NCI-H748 (cell line): ENCODE results near the gene GATB.

ENCODE experiments used
- DNase-seq: peaks from one replicate; lab custom pipeline; 2025; ENCODE audit not compliant: unreplicated experiment; lab: John Stamatoyannopoulos, UW

The GATB gene

DNA sequence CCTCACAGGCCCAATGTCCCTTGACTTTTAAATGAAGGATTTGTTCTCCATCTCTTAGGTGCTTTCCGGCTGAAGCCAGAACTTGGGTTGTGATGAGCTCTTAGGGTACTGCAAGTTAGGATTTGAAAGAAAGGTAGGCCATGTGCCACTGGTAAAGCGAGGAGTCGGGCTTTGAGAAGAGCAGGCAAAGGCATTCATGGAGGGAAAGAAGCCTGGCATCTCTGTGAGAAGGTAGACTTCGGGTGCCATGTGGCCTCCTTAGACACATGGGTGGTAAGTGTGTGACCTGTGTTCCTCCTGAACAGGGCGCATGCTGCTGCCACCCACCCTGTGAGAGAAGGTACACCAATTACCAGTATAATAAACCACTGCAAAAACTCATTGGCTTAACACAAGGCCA lies 102.9 kb downstream of the GATB start:
- no peak for DNase-seq

- DNase-seq, result no peak
These were observed 104.7 kb downstream of the GATB start for GRCh38 chr4:151656058-151656457.

DNA sequence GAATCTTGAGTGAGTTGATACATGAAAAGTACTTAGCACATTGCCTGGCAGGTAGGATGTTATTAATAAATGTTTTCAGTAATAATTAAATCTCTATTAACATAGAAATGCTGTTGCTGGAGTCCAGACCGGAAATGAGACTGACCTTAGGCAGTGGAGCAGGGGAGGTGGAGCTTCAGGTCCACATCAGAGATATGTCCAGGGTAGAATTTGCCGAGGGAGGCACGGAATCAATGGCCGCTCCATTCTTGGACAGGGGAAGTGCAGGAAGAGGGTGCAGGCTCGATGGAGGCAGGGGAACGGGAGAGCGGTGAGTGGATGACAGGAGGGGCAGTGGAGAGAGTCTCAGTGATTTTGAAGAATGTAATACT lies 107.3 kb downstream of the GATB start:
- no peak for DNase-seq

DNA sequence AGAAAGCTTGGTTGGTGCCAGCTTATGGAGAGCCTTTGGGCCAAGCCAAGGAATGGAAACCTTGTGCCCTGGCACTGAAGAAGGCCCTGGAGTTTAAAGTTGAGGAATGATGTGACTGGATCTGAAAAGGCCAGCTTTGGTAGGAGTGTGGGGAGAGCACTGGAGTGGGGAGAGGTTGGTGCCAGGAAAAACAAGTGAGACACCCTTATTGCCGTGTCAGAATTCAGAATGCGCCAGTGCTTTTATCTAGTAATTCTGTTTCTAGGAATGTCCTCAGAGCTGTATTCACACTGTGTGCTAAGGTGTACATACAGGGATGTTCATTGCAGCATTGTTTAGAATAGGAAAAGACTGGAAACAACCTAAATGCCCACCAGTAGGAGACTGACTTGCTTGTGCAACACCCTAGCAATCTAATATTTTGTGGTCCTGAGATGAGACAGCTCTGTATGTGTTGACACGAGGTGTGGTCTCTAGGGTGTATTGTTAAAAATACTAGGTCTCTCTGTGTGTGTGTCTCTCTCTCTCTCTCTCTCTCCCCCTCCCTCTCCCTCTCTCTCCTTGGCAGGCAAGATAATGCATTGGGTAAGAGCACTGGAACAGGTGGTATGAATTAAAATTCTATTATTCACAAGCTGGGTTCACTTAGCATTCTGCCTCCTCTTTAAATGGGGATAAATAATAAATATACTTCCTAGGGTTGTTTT lies 107.8 kb downstream of the GATB start:
- DNase-seq, result no peak

- DNase-seq, result no peak
These were observed 109.3 kb downstream of the GATB start for GRCh38 chr4:151651496-151651895.

- no peak for DNase-seq
These were observed 111.3 kb downstream of the GATB start for GRCh38 chr4:151649479-151649878.

- DNase-seq, result no peak
These were observed 114.5 kb downstream of the GATB start for GRCh38 chr4:151646322-151646721.

- peak; percentile 55 for DNase-seq
These were observed 116.2 kb downstream of the GATB start for GRCh38 chr4:151644622-151645021.

GRCh38 chr4:151643564-151643963 lies 117.2 kb downstream of the GATB start:
- no peak for DNase-seq

GRCh38 chr4:151641983-151642382 lies 118.8 kb downstream of the GATB start:
- no peak for DNase-seq

DNA sequence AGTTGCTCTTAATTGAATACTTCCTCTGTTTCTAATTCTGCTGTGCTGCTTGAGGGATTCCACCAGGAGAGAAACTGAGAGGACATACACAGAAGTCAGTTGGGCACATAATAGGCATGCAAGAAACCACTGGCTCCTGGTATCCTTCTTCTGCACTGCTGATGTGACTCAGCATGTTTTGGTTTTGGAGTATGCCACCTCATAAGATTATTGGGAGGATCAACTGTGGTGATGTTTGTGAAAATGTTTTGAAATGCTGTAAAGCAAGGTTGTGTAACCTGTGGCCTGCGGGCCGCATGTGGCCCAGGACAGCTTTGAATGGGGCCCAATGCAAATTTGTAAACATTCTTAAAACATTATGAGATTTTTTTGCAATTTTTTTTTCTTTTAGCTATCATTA lies 119.6 kb downstream of the GATB start:
- DNase-seq, result no peak

GRCh38 chr4:151640381-151640780 lies 120.4 kb downstream of the GATB start:
- DNase-seq, result no peak

GRCh38 chr4:151638295-151638858 lies 122.4 kb downstream of the GATB start:
- no peak for DNase-seq

GRCh38 chr4:151631349-151631748 lies 129.5 kb downstream of the GATB start:
- DNase-seq, result no peak

DNA sequence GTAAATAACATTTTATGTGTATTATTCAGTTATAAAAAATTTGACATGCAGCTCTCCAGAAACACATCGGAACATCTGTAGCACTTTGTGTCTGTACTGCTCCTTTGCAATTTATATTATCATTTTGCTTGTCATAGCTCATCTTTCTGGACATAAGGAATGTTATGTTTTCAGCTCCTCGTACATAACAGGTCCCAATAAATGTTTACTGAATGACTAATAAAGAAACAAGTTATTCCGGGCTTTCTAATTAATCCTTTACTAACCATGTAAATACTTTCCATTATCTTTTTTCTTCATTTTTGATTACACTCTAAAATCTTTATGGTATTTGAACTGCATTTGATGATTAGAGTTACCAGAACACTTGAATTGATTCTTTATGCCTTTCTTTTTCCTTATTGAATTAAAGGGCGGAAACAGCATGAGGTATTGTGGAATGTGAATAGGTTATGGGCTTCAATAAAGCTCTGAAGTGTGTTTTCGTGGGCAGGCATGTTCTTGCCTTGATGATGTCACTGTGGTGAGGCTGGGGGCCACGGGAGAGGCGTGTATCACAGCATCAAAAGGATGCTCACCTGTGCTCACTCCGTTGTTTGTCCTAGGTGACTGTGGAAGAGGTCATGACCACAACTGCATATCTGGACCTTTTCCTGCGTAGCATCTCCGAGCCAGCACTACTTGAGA lies 131.6 kb downstream of the GATB start:
- DNase-seq, result no peak

GRCh38 chr4:151628001-151628608 lies 132.7 kb downstream of the GATB start:
- no peak for DNase-seq

DNA sequence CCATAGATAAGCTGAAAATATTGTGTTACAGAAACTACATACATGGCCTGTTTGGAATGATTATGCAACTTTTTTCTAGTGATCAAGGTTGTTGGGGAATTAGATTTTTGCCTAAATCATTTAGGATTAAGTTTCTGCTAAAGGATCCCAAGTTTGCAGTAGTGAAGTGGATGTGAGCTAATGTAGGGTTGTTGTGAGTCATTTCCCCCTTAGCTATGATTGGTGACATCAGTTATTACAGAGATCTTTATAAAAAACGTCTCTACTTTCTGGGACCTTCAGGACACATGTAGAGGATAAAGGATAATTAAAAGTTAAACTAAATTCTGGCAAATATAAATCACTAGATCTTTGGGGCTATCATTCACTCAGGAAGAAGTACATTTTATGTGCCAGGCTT lies 133.3 kb downstream of the GATB start:
- DNase-seq, result no peak

DNA sequence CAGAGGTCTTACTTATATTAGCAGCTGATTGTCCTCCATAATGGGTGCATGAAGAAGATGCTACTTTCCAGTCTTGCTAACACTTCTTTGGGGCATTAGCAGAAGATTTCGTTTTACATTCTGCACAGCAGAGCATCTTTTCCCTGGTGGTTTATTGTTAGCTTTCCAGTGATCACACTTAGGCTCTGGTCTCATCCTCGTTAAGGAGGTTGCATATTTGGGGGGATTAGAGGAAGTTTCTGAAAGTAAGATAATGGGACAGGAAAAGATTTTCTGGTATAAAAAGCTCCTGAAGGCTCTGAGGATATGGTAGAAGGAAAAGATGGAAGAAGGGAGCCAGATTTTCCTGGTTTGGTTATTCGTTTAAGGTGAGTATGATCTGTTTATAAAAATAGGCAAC lies 134.1 kb downstream of the GATB start:
- no peak for DNase-seq

GRCh38 chr4:151626228-151626627 lies 134.6 kb downstream of the GATB start:
- DNase-seq, result no peak

DNA sequence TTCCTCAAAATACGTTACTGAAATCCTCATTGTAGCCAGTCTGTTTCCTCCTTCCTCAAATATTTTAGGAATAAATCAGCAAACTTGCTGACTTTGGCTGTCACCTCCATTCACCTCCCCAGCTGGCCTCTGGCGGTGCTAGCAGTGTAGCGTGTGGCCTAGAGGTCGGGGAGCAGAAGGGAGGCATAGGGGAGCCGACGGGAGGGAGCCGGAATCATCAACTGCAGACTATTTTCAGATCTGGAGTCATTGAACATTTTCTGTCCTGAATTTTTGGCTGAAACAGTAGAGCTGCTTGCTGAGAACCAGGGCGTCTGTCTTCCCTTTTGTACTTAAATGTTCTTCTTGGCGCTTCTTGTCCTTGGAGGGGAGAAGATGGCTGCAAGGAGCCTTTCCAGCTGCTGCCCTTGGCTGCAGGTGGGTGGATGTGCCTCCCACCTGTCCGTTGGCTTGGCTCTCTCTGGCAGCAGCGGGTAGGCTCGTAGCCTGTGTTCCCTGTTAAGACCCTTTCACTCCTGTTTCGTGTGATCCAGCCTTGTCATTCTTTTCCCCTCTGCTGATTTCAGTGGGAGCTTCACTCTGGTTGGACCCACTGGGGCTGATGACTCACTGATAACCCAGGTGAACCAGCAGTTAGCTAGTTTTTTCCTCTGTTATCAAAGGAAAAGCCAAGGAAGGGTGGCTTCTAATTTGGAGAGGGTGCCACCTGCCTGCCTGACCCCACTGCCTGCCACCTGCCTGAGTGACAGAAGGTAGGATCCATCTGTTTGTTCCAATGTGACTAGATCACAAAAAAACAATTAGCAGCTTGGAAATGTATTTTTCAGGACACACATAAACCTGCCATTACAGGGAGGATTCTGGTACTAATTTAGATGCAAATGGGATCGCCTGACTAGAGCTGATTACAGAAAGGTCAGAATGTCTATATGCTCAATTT lies 135.9 kb downstream of the GATB start:
- DNase-seq, result peak; percentile 87
